ENCODE results near the gene PDZD2.

The PDZD2 gene

GRCh38 chr5:31889001-31889561 is 250.2 kb downstream of the PDZD2 start:
- DNase-seq = no peak

- DNase-seq = no peak
These were observed 251.1 kb downstream of the PDZD2 start for GRCh38 chr5:31890046-31890445.

DNA sequence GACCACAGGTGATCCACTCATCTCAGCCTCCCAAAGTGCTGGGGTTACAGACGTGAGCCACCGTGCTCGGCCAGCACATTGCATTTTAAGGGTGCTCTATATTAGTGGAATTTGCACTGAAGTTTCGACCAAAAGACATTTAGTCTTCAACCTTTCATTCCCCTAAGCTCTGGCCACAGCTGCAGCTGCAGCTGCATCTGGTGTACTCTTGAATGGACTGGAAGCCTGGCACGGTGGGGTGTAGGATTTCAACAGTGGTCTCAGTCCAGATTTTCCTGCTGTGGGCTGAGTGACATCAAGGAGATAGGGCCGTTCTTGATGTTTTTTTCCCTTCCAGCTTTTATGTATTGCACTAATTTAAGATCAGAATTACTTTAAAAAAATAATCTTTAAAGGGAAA is 255.2 kb downstream of the PDZD2 start:
- DNase-seq = no peak

GRCh38 chr5:31895199-31895820 is 256.4 kb downstream of the PDZD2 start:
- DNase-seq = no peak

DNA sequence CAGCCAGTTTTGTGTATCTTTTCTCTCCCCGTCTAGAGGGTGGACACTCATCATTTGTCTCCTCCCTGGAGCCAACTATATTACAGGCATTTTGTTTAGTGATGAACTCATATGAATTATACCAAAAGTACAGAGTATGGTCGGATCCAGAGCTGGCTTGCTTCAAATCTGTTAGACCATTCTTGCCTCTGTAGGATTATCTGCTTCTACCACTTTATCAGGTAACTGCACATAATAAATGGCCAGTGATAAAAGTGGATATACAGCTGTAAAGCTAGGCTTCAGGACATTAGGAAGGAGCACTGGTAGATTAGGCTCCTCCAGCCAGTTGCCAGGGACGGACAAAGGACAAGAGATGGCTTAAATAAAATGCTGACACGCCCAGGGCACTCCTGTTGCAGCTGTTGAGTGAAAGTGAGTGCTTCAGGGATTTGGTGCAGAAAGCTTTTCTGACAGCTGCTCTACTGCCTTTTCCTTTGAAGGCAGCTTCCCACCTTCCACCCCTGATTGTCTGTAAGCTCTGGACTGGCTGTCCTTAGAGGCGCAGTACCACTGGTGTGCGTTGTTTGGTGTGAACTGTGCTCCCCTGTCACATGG is 259.2 kb downstream of the PDZD2 start:
- DNase-seq = no peak

- no peak for DNase-seq
These were observed 261.4 kb downstream of the PDZD2 start for GRCh38 chr5:31900296-31900865.

GRCh38 chr5:31901807-31902530 is 263.0 kb downstream of the PDZD2 start:
- no peak for DNase-seq

DNA sequence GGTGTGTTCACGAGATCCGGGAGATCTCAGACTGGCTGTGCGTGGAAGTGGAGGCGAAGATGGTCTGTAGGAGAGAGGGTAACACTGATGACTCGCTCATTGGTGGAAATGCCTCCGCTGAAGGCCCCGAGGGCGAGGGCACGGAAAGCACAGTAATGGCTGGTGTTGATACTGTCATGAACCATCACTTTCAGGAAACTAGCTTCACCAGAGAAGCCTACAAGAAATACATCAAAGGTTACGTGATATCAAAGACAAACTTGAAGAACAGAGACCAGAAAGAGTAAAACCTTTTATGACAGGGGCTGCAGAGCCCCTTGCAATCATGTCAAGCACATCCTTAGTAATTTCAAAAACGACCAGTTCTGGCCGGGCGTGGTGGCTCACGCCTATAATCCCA is 269.5 kb downstream of the PDZD2 start:
- DNase-seq = no peak

- DNase-seq = no peak
These were observed 270.1 kb downstream of the PDZD2 start for GRCh38 chr5:31909073-31909472.

DNA sequence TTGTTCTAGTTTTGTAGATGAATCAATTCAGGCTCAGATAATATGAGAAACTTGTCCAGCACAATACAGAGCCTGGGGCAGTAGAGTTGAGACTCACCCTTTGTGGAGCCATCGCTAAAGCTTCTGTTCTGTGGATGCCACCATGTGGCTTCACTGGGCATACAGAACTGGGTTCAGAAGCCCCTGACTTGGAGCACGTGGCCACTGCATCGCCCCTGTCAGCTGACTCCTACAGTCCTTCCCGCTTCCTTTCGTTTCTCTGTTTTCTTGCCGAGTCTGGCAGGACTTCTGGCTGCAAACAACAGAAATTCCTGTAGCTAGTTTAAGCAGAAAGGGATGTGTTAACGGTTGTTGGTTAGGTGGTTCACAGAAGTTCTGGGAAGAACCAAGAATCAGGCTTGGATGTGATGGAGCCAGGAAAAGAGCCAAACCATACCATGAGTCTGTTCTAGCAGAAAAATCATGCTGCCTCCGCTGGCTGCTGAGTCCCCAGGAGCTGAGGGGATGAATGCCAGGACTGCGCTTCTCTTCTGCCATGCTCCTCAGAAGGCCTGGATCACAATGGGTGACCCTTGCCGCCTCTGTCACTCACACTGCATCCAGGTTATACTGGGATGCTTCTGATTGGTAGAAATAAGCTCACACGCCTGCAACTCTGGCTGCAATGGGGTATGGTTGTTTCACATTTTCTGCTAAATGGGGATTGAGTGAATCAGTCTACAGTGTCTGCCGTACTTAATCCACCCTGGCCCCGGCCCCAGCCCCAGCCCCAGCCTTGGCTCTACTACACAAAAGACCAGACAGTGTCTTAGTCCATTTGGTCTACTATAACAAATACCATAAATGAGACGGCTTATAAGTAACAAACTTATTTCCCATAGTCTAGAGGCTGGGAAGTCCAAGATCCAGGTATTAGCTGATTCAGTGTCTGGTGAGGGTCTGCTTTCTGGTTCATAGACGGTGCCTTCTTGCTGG is 272.6 kb downstream of the PDZD2 start:
- DNase-seq = no peak

- no peak for DNase-seq
These were observed 274.9 kb downstream of the PDZD2 start for GRCh38 chr5:31913808-31914207.

DNA sequence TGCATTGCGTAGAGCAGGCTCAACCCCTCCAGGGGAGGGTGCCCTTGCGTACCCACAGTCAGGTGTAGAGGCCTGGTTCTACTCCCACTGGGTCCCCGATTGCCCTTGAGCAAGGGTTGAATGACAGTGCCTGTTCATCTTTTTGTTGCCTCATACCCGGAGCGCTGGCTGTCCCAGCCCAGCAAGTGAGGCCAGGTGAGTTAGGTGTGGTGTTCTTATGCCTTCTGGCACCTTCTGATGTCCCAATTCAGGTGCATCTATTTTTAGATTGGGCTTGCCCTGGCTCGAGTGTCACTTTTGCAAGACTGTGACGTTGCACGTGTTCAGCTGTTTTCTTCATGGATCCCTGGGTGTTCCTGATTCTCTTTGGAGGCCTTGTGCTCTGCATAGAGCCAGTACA is 277.4 kb downstream of the PDZD2 start:
- no peak for DNase-seq

DNA sequence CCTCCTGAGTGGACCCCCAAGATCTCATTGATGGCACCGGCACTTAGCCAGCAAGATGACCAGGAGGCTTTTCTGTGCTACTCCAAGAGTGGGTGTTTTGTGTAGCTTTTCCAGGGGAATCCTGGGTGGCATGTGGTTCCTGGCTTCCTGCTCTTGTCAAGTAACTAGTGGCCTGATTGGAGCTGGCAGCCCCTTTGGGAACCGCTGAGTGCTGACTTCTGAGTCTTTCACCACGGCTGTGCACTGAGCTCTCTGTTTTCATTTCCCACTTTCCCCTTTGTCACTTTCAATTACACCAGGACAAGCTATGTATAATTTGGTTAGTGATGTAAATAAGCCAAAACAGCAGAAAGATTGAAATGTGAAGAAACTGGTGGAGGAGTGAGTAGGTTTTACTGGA is 279.8 kb downstream of the PDZD2 start:
- no peak for DNase-seq

- DNase-seq = no peak
These were observed 282.9 kb downstream of the PDZD2 start for GRCh38 chr5:31921852-31922305.

DNA sequence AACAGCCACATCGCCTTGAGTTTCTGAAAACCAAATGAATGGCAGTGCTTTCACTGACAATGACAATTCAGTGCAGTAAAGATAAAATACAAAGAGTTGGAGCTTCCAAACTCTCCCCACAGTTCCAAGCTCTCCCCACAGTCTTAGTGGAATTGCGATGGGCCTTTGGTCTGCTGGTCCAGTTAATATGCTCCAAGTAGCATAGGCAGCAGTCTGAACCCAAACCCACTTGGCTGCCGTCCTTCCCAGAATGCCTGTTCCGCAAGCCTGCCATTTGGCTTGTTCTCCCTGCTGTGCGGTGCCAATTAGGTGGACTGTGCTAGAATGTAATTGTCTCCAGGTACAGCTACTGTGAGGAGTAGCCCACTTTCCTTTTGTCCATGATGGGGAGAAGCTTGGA is 285.1 kb downstream of the PDZD2 start:
- no peak for DNase-seq

DNA sequence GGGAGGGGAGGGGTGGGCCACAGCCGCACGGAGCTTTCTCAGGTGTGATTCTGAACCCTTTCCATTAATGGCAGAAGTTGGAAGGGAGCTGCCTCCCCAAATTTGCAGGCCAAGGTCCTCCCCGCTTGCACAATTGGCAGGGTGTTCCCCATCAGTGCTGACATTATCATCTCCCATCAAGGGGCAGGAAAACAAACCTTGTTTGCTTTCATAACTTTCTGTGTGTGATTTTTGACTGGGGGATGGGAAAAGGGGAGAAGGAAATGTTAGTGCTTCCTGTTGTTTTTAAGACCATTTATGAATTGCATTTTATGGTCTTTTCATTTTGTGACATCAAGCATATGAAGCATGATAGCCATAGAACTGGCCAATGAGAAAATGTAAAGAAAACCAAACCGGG is 292.9 kb downstream of the PDZD2 start:
- no peak for DNase-seq

GRCh38 chr5:31934156-31934555 is 295.2 kb downstream of the PDZD2 start:
- DNase-seq = no peak

GRCh38 chr5:31935496-31936369 is 296.8 kb downstream of the PDZD2 start:
- DNase-seq = no peak

DNA sequence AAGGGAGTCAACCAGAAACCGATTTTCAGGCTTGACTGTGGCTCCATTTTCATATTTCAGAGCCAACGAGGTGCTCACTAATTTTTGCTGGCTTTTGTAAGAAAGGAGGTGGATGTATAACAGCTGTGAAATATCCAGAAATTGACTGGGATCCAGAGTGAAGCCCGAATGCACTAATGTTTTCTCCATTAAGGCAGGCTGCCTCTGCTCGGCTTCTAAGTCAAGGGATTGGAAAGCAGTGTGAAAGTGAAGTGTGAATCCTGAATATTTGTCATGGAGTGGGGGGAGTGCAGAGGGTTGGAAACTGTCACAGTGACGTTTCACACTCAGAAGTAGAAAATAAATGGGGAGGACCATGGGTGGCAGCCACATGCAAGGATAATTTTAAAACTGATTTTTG is 297.8 kb downstream of the PDZD2 start:
- DNase-seq = no peak

DNA sequence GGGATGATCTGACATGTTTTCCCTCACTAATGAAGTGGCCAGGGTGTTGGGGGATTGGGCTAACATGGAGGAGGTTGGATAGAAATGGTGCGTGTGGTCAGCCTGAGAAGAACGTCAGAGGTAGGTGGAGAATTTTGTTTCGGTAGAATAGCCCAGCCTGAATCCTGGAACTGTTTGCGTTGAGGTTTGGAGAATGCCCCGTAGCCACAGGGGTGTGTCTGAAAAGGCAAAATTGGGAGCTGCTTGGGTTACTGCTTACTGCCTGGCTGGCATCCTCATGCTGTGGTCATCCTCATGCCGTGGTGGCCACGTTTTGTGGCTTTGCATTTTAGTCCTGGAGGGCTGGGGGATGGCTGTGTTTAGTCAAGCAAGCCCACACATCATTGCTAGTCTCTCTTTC is 298.3 kb downstream of the PDZD2 start:
- no peak for DNase-seq

DNA sequence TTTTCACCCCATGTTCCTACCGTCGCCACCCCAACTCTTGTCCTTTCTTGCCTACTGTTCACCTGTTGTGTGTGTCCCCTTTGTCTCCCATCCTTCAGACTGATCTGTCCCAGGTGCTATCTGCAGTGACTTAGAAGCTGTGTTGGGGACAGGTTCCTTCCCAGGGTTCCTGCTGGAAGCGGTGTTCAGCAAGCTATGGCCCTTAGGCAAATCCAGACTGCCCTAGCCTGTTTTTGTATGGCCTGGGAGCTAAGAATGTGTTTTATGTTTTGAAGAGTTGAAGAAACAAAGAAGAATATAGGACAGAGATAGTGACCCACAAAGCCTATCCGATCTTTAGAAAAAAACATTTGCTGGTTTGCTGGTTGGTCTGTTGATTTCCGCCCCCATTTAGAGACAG is 298.8 kb downstream of the PDZD2 start:
- no peak for DNase-seq
